Measurements from ENCODE around the gene PRPF6.

PRPF6 gene

GRCh38 chr20:63980806-63981728 lies at the start of gene PRPF6:
Gene PRPF6, plus strand, starts transcription at chr20:63981132. Its CDS starts 114 bp downstream, at chr20:63981246.
- peak; percentile 98 for DNase-seq

GRCh38 chr20:63931735-63932134 lies 49.2 kb upstream of the PRPF6 start:
- DNase-seq = no peak

GRCh38 chr20:63932606-63933160 lies 48.2 kb upstream of the PRPF6 start:
- DNase-seq = no peak

- DNase-seq = no peak
Measured at GRCh38 chr20:63933646-63934045, 47.3 kb upstream of the PRPF6 start.

- no peak for DNase-seq
Measured at GRCh38 chr20:63934271-63935068, 46.5 kb upstream of the PRPF6 start.

- DNase-seq = no peak
Measured at GRCh38 chr20:63935447-63935846, 45.5 kb upstream of the PRPF6 start.

- DNase-seq = no peak
Measured at GRCh38 chr20:63937596-63937995, 43.3 kb upstream of the PRPF6 start.

GRCh38 chr20:63939061-63939935 lies 41.6 kb upstream of the PRPF6 start:
- no peak for DNase-seq

- no peak for DNase-seq
Measured at GRCh38 chr20:63940071-63940471, 40.9 kb upstream of the PRPF6 start.

GRCh38 chr20:63940472-63941266 lies 40.3 kb upstream of the PRPF6 start:
- no peak for DNase-seq

GRCh38 chr20:63941282-63942081 lies 39.5 kb upstream of the PRPF6 start:
- peak; percentile 97 for DNase-seq

GRCh38 chr20:63942250-63942951 lies 38.5 kb upstream of the PRPF6 start:
- peak; percentile 79 for DNase-seq

- no peak for DNase-seq
Measured at GRCh38 chr20:63942969-63943807, 37.7 kb upstream of the PRPF6 start.

- DNase-seq = no peak
Measured at GRCh38 chr20:63943808-63944077, 37.2 kb upstream of the PRPF6 start.

- no peak for DNase-seq
Measured at GRCh38 chr20:63944078-63944941, 36.6 kb upstream of the PRPF6 start.

GRCh38 chr20:63945031-63945658 lies 35.8 kb upstream of the PRPF6 start:
- no peak for DNase-seq
